ENCODE results near the gene KDELR3.

KDELR3 gene

GRCh38 chr22:38460426-38460840 is 7.5 kb upstream of the KDELR3 start:
- TF ChIP-seq, protein P1, sequence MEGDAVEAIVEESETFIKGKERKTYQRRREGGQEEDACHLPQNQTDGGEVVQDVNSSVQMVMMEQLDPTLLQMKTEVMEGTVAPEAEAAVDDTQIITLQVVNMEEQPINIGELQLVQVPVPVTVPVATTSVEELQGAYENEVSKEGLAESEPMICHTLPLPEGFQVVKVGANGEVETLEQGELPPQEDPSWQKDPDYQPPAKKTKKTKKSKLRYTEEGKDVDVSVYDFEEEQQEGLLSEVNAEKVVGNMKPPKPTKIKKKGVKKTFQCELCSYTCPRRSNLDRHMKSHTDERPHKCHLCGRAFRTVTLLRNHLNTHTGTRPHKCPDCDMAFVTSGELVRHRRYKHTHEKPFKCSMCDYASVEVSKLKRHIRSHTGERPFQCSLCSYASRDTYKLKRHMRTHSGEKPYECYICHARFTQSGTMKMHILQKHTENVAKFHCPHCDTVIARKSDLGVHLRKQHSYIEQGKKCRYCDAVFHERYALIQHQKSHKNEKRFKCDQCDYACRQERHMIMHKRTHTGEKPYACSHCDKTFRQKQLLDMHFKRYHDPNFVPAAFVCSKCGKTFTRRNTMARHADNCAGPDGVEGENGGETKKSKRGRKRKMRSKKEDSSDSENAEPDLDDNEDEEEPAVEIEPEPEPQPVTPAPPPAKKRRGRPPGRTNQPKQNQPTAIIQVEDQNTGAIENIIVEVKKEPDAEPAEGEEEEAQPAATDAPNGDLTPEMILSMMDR (conservative IDR thresholded peaks at IDR 0.05): no peak

GRCh38 chr22:38461057-38461413 is 6.9 kb upstream of the KDELR3 start:
- TF ChIP-seq, protein P1 (conservative IDR thresholded peaks at IDR 0.05): no peak
- H3K27ac ChIP-seq: no peak overlapping the region

More at GRCh38 chr22:38460426-38460840, 7.5 kb upstream of the KDELR3 start:
- no peak overlapping the region for H3K27ac ChIP-seq

GRCh38 chr22:38461414-38462081 is 6.3 kb upstream of the KDELR3 start:
- H3K27ac ChIP-seq: no peak overlapping the region
- TF ChIP-seq, protein P1 (conservative IDR thresholded peaks at IDR 0.05): no peak

DNA sequence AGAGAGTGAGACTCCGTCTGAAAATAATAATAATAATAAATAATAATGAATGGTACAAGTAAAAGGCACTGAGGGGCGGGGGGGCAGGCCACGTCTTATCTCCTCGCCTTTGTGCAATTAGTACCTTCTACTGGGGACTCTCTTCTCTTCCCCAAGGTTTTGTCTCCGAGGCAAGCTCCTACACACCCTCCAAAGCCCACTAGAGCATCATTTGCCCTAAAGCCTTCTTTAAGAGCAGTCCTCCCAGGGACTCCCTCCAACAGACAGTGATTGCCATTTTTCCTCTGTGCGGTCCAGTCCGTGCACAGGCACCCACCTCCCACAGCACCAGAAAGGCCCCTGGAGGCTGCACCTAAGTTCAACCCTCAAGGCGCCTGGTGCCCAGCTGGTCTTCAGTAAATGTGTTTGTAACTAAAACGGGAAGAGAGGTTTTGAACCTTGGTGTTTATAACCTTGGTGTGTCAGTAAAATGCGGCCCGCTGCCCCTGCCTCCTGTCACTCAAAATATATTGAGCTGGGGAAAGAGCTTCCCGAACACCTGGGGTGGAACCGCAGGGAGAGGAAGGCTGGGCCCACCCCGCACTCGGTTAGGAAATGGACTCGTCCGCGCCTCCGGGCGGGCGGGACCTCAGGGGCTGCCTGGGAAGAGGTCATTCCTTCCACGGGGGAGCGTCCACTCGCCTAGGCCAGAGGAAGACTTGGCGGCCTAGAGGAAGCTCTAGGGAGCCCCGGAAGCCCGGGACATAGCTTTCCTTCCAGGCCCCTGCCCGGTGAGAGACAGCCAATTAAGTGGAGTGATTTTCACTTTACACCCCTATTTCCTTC is 4.7 kb upstream of the KDELR3 start:
- TF ChIP-seq, protein P1 (conservative IDR thresholded peaks at IDR 0.05): no peak

DNA sequence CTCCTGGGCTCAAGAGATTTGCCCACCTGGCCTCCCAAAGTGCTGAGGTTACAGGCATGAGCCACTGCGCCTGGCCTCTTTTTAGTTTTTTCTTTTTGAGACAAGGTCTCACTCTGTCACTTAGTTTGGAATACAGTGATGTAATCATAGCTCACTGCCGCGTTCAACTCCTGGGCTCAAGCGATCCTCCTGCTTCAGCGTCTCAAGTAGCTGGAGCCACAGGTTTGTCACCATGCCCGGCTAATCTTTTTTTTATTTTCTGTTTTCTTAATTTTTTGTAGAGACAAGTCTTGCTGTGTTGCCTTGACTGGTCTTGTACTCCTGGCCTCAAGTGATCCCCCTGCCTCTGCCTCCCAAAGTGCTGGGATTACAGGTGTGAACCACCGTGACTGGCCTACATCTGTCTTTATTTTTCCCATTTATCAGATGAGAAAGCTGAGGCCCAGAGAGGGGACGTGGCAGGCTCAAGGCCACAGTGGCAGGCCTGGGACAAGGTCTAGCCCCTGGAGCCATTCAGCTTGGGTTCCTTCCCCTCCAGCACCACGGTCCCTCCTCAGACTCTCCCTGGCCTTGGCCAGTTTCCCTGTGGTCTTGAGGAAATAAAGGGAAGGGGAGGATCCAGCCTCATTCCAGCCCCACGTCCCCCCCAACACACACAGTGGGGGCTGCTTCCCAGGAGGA is 2.8 kb upstream of the KDELR3 start:
- no peak overlapping the region for H3K27ac ChIP-seq
- TF ChIP-seq, protein P1 (conservative IDR thresholded peaks at IDR 0.05): no peak

More for the DNA sequence above, 4.7 kb upstream of the KDELR3 start:
- H3K27ac ChIP-seq: no peak overlapping the region

GRCh38 chr22:38465673-38466490 is 2.0 kb upstream of the KDELR3 start:
- TF ChIP-seq, protein P1 (conservative IDR thresholded peaks at IDR 0.05): no peak
- no peak overlapping the region for H3K27ac ChIP-seq

Data from VCaP (cell line).